ENCODE measurements around the gene ALG9. TPM values are rescaled to one million over a fixed set of nuclear protein-coding genes. Genes with fewer than 3 reads are reported as not detected.

The ALG9 gene
- total and polyA plus RNA-seq, 2 donors (not counting 1 experiment from before 2014, with no cell fraction given) = 30.9 to 43.8 TPM

DNA sequence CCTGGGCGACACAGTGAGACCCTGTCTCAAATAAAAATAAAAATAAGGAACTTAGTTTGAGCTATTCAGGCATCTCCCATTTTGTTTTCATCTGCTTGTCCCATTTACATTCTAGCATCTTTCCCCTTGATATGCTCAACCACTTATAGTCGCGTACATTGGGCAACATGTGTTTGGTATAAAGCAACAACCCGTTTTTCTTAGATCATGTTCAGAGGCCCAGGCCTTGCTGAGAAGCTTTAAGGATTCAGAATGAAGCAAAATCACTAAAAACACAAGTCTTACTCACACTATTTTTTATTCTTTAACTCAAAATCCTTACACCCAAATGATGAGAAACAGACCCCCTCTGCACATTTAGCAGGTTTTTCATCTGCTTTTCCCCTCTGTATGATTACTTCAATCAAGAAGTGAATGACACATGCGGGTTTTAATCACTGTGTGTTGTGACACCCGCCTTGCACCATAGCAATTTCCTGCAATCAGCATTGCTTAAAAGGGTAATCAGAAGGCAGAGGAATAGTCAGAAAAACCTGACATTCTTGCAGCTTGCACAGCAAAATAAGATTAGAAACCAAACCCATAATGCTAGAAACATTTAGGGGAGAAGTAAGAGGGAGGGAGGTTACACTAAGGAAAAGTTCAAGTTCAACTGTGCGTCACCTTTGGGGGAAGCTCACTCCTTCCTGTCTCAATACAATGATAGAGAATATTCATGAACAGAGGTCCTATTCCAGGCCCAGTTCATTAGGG lies 25.9 kb downstream of the ALG9 start:
- Histone ChIP-seq H3K36me3 (ENCODE audit: control insufficient read depth, insufficient read depth, low read length) (peaks cover 2% of the 10 kb centered on the region), H3K9ac (ENCODE audit: insufficient read depth, low read length) (no peak overlapping the region), H3K4me1 (ENCODE audit: control insufficient read depth, extremely low read depth, insufficient read depth, low read length) (peaks cover 15% of the 10 kb centered on the region), H3K4me3 (replicated peaks in 1 of 4; ENCODE audit: control extremely low read depth in 1 of 4, insufficient read depth in 1 of 4, low read depth in 3 of 4, low read length in 4 of 4) (no peak overlapping the region), H3K27ac (ENCODE audit: insufficient read depth, low read length) (no peak overlapping the region), H3K9me3 (ENCODE audit: control insufficient read depth, insufficient read depth, low read depth, low read length) (no peaks in the 10 kb centered on the region), H2AFZ (ENCODE audit: low read length) (no peak overlapping the region), H3K4me2 (ENCODE audit: extremely low read depth, insufficient read depth, low read length) (no peak overlapping the region), H3K79me2 (ENCODE audit: control insufficient read depth, insufficient read depth, low read length) (no peaks in the 10 kb centered on the region), H4K20me1 (ENCODE audit: control insufficient read depth, extremely low read depth, insufficient read depth, low read length) (no peaks in the 10 kb centered on the region), H3K27me3 (ENCODE audit: control insufficient read depth, insufficient read depth, low read length) (no peaks in the 10 kb centered on the region)
- TF ChIP-seq EZH2 (IDR thresholded peaks at IDR 0.05; ENCODE audit: low read length, missing control alignments) = no peak
- DNase-seq (ENCODE audit: low read depth in 2 of 2) = no peak

DNA sequence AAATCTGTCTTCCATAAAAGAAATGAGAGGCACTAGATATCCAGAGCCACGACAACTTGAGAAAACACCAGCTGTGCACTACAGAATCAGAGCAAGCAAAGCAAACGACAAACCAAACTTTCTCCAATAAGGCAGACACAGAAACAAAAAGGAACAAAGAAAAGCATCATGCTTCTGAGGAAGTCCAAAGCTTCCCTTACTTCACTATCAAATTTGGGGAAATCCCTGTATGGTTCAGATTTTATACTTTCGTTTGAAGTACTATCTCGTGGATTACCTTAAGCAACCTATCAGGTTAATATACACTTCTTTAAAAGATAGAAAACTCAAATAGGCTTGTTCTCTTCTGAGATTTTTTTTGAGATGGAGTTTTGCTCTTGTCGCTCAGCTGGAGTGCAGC lies 27.7 kb downstream of the ALG9 start:
- no peak for TF ChIP-seq EZH2 (IDR thresholded peaks at IDR 0.05; ENCODE audit: low read length, missing control alignments)
- TF ChIP-seq, protein P1, sequence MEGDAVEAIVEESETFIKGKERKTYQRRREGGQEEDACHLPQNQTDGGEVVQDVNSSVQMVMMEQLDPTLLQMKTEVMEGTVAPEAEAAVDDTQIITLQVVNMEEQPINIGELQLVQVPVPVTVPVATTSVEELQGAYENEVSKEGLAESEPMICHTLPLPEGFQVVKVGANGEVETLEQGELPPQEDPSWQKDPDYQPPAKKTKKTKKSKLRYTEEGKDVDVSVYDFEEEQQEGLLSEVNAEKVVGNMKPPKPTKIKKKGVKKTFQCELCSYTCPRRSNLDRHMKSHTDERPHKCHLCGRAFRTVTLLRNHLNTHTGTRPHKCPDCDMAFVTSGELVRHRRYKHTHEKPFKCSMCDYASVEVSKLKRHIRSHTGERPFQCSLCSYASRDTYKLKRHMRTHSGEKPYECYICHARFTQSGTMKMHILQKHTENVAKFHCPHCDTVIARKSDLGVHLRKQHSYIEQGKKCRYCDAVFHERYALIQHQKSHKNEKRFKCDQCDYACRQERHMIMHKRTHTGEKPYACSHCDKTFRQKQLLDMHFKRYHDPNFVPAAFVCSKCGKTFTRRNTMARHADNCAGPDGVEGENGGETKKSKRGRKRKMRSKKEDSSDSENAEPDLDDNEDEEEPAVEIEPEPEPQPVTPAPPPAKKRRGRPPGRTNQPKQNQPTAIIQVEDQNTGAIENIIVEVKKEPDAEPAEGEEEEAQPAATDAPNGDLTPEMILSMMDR (conservative IDR thresholded peaks at IDR 0.05 in 1 of 2, IDR thresholded peaks at IDR 0.05 in 1 of 2; ENCODE audit: low read depth in 1 of 2, low read length in 2 of 2) = no peak
- DNase-seq (ENCODE audit: low read depth in 2 of 2) = no peak
- Histone ChIP-seq H3K9me3 (ENCODE audit: control insufficient read depth, insufficient read depth, low read depth, low read length) (no peaks in the 10 kb centered on the region), H2AFZ (ENCODE audit: low read length) (no peak overlapping the region), H3K27ac (ENCODE audit: insufficient read depth, low read length) (no peak overlapping the region), H3K4me2 (ENCODE audit: extremely low read depth, insufficient read depth, low read length) (no peak overlapping the region), H3K79me2 (ENCODE audit: control insufficient read depth, insufficient read depth, low read length) (no peaks in the 10 kb centered on the region), H3K27me3 (ENCODE audit: control insufficient read depth, insufficient read depth, low read length) (no peaks in the 10 kb centered on the region), H3K4me3 (replicated peaks in 1 of 4; ENCODE audit: control extremely low read depth in 1 of 4, insufficient read depth in 1 of 4, low read depth in 3 of 4, low read length in 4 of 4) (no peak overlapping the region), H3K4me1 (ENCODE audit: control insufficient read depth, extremely low read depth, insufficient read depth, low read length) (peaks cover 15% of the 10 kb centered on the region), H4K20me1 (ENCODE audit: control insufficient read depth, extremely low read depth, insufficient read depth, low read length) (peaks cover 2% of the 10 kb centered on the region), H3K36me3 (ENCODE audit: control insufficient read depth, insufficient read depth, low read length) (peaks cover 2% of the 10 kb centered on the region), H3K9ac (ENCODE audit: insufficient read depth, low read length) (no peak overlapping the region)

DNA sequence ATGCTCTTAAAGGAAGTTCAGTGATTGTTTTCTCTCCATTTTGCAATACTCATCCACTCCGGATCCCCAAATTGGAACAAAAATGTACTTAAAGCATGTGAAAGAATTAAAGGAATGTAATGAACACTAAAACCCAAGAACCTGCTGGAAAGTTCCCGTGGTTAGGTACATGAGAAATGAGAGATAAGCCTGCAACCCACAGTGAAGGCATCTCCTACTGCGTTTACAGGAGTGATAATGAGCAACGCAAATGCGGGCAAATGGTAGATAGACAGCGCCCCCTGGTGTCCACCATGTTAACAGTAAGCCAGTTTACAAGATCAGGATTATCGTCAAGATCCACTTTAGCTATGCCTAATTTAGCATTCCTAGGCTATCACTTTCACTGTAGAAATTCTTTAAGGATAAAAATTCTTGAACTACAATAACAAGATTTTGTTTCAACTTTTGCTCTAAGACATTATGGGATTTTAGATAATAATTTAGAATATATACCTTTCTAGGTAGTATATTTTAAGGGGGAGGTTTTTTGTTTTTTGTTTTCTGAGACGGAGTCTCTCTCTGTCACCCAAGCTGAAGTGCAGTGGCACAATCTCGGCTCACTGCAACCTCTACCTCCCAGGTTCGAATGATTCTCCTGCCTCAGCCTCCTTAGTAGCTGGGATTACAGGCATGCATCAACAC lies 29.9 kb downstream of the ALG9 start:
- Histone ChIP-seq H2AFZ (ENCODE audit: low read length) (no peak overlapping the region), H3K79me2 (ENCODE audit: control insufficient read depth, insufficient read depth, low read length) (no peaks in the 10 kb centered on the region), H3K4me2 (ENCODE audit: extremely low read depth, insufficient read depth, low read length) (no peak overlapping the region), H3K9ac (ENCODE audit: insufficient read depth, low read length) (no peak overlapping the region), H3K36me3 (ENCODE audit: control insufficient read depth, insufficient read depth, low read length) (peaks cover 6% of the 10 kb centered on the region), H3K4me1 (ENCODE audit: control insufficient read depth, extremely low read depth, insufficient read depth, low read length) (peaks cover 9% of the 10 kb centered on the region), H4K20me1 (ENCODE audit: control insufficient read depth, extremely low read depth, insufficient read depth, low read length) (peaks cover 2% of the 10 kb centered on the region), H3K27me3 (ENCODE audit: control insufficient read depth, insufficient read depth, low read length) (no peaks in the 10 kb centered on the region), H3K9me3 (ENCODE audit: control insufficient read depth, insufficient read depth, low read depth, low read length) (no peaks in the 10 kb centered on the region), H3K4me3 (replicated peaks in 1 of 4; ENCODE audit: control extremely low read depth in 1 of 4, insufficient read depth in 1 of 4, low read depth in 3 of 4, low read length in 4 of 4) (no peak overlapping the region), H3K27ac (ENCODE audit: insufficient read depth, low read length) (no peak overlapping the region)
- peak; percentile 87 to 90 for DNase-seq (ENCODE audit: low read depth in 2 of 2)
- TF ChIP-seq, protein P1 (conservative IDR thresholded peaks at IDR 0.05 in 1 of 2, IDR thresholded peaks at IDR 0.05 in 1 of 2; ENCODE audit: low read depth in 1 of 2, low read length in 2 of 2) = peak; percentile 85
- no peak for TF ChIP-seq EZH2 (IDR thresholded peaks at IDR 0.05; ENCODE audit: low read length, missing control alignments)
